Measurements from ENCODE around the gene ERO1B. TPM values are rescaled to one million over a fixed set of nuclear protein-coding genes. Genes with fewer than 3 reads are reported as not detected.
A peak's percentile ranks its signal among the peaks of the same experiment; 100 is the strongest.
"Not testable (repeated sequence)": the region's sequence is repeated elsewhere in the genome, so short reads cannot be mapped to it uniquely, and the experiment has no call there.

The ERO1B gene
- total RNA-seq (2014; rRNA removed; shearing (Covaris generic)) = 3.1 and 4.4 TPM in 2 replicates

- Histone ChIP-seq H3K27me3 (replicated peaks) (peaks cover 21% of the 10 kb centered on the region), H3K4me1 (replicated peaks) (peaks cover 8% of the 10 kb centered on the region; the same call in 1 of the 2 replicates), H3K9me3 (replicated peaks) (no peaks in the 10 kb centered on the region), H3K4me3 (peak within 1 kb of the TSS; percentile 66), H3K27ac (no peak within 1 kb of the TSS), H3K36me3 (no peaks in the 10 kb centered on the region)
- peak; percentile 79 to 94 for DNase-seq (ENCODE audit: low read depth in 1 of 2, low spot score in 2 of 2)
These were observed at the start of gene ERO1B for GRCh38 chr1:236281654-236282424. Gene ERO1B (minus strand): TSS chr1:236281958. CDS start chr1:236281783, 175 bp downstream.

GRCh38 chr1:236331412-236331811, 49.7 kb upstream of the ERO1B start:
- H3K4me1 ChIP-seq (replicated peaks) = not testable (repeated sequence)

GRCh38 chr1:236326432-236326831, 44.7 kb upstream of the ERO1B start:
- no peak overlapping the region for H3K27ac ChIP-seq
- H3K36me3 ChIP-seq = no peaks in the 10 kb centered on the region
- DNase-seq (ENCODE audit: low read depth in 1 of 2, low spot score in 2 of 2) = no peak
- no peaks in the 10 kb centered on the region for H3K27me3 ChIP-seq (replicated peaks)
- H3K4me3 ChIP-seq = no peak overlapping the region
- no peaks in the 10 kb centered on the region for H3K4me1 ChIP-seq (replicated peaks)
- H3K9me3 ChIP-seq (replicated peaks) = no peaks in the 10 kb centered on the region

More at GRCh38 chr1:236331412-236331811, 49.7 kb upstream of the ERO1B start:
- not testable (repeated sequence) for H3K27ac ChIP-seq; H3K4me3 ChIP-seq; DNase-seq (ENCODE audit: low read depth in 1 of 2, low spot score in 2 of 2); H3K9me3 ChIP-seq (replicated peaks); H3K27me3 ChIP-seq (replicated peaks); H3K36me3 ChIP-seq

GRCh38 chr1:236325567-236325966, 43.8 kb upstream of the ERO1B start:
- H3K9me3 ChIP-seq (replicated peaks) = no peaks in the 10 kb centered on the region
- H3K4me3 ChIP-seq = no peak overlapping the region
- H3K36me3 ChIP-seq = no peaks in the 10 kb centered on the region
- no peaks in the 10 kb centered on the region for H3K4me1 ChIP-seq (replicated peaks)
- no peaks in the 10 kb centered on the region for H3K27me3 ChIP-seq (replicated peaks)
- no peak for DNase-seq (ENCODE audit: low read depth in 1 of 2, low spot score in 2 of 2)
- H3K27ac ChIP-seq = no peak overlapping the region

GRCh38 chr1:236323819-236324411, 42.2 kb upstream of the ERO1B start:
- no peaks in the 10 kb centered on the region for H3K4me1 ChIP-seq (replicated peaks)
- H3K9me3 ChIP-seq (replicated peaks) = no peaks in the 10 kb centered on the region
- H3K4me3 ChIP-seq = no peak overlapping the region
- no peaks in the 10 kb centered on the region for H3K36me3 ChIP-seq
- no peak overlapping the region for H3K27ac ChIP-seq
- no peaks in the 10 kb centered on the region for H3K27me3 ChIP-seq (replicated peaks)
- no peak for DNase-seq (ENCODE audit: low read depth in 1 of 2, low spot score in 2 of 2)

- Histone ChIP-seq H3K27ac (no peak overlapping the region), H3K27me3 (replicated peaks) (no peaks in the 10 kb centered on the region), H3K4me1 (replicated peaks) (no peaks in the 10 kb centered on the region), H3K4me3 (no peak overlapping the region), H3K36me3 (no peaks in the 10 kb centered on the region), H3K9me3 (replicated peaks) (no peaks in the 10 kb centered on the region)
- DNase-seq (ENCODE audit: low read depth in 1 of 2, low spot score in 2 of 2) = no peak
These were observed 41.0 kb upstream of the ERO1B start for GRCh38 chr1:236322566-236323409.

GRCh38 chr1:236321101-236321500, 39.3 kb upstream of the ERO1B start:
- Histone ChIP-seq H3K4me3 (no peak overlapping the region), H3K9me3 (replicated peaks) (no peaks in the 10 kb centered on the region), H3K27ac (no peak overlapping the region), H3K4me1 (replicated peaks) (no peaks in the 10 kb centered on the region), H3K27me3 (replicated peaks) (no peaks in the 10 kb centered on the region), H3K36me3 (no peaks in the 10 kb centered on the region)
- DNase-seq (ENCODE audit: low read depth in 1 of 2, low spot score in 2 of 2) = no peak

GRCh38 chr1:236320671-236321070, 38.9 kb upstream of the ERO1B start:
- H3K4me3 ChIP-seq = no peak overlapping the region
- H3K9me3 ChIP-seq (replicated peaks) = no peaks in the 10 kb centered on the region
- no peak overlapping the region for H3K27ac ChIP-seq
- no peaks in the 10 kb centered on the region for H3K36me3 ChIP-seq
- no peaks in the 10 kb centered on the region for H3K27me3 ChIP-seq (replicated peaks)
- no peak for DNase-seq (ENCODE audit: low read depth in 1 of 2, low spot score in 2 of 2)
- H3K4me1 ChIP-seq (replicated peaks) = no peaks in the 10 kb centered on the region

GRCh38 chr1:236320214-236320613, 38.5 kb upstream of the ERO1B start:
- H3K36me3 ChIP-seq = no peaks in the 10 kb centered on the region
- no peak for DNase-seq (ENCODE audit: low read depth in 1 of 2, low spot score in 2 of 2)
- H3K27me3 ChIP-seq (replicated peaks) = no peaks in the 10 kb centered on the region
- H3K27ac ChIP-seq = no peak overlapping the region
- no peaks in the 10 kb centered on the region for H3K9me3 ChIP-seq (replicated peaks)
- H3K4me1 ChIP-seq (replicated peaks) = no peaks in the 10 kb centered on the region
- no peak overlapping the region for H3K4me3 ChIP-seq

GRCh38 chr1:236316437-236316836, 34.7 kb upstream of the ERO1B start:
- Histone ChIP-seq H3K27ac (no peak overlapping the region), H3K4me1 (replicated peaks) (no peaks in the 10 kb centered on the region), H3K36me3 (no peaks in the 10 kb centered on the region), H3K27me3 (replicated peaks) (no peaks in the 10 kb centered on the region), H3K9me3 (replicated peaks) (no peaks in the 10 kb centered on the region), H3K4me3 (no peak overlapping the region)
- no peak for DNase-seq (ENCODE audit: low read depth in 1 of 2, low spot score in 2 of 2)

GRCh38 chr1:236315518-236315917, 33.8 kb upstream of the ERO1B start:
- no peaks in the 10 kb centered on the region for H3K9me3 ChIP-seq (replicated peaks)
- DNase-seq (ENCODE audit: low read depth in 1 of 2, low spot score in 2 of 2) = no peak
- H3K36me3 ChIP-seq = no peaks in the 10 kb centered on the region
- H3K27ac ChIP-seq = no peak overlapping the region
- no peaks in the 10 kb centered on the region for H3K4me1 ChIP-seq (replicated peaks)
- H3K4me3 ChIP-seq = no peak overlapping the region
- H3K27me3 ChIP-seq (replicated peaks) = no peaks in the 10 kb centered on the region

GRCh38 chr1:236315092-236315491, 33.3 kb upstream of the ERO1B start:
- Histone ChIP-seq H3K27ac (no peak overlapping the region), H3K36me3 (no peaks in the 10 kb centered on the region), H3K4me3 (no peak overlapping the region), H3K9me3 (replicated peaks) (no peaks in the 10 kb centered on the region), H3K27me3 (replicated peaks) (no peaks in the 10 kb centered on the region), H3K4me1 (replicated peaks) (no peaks in the 10 kb centered on the region)
- no peak for DNase-seq (ENCODE audit: low read depth in 1 of 2, low spot score in 2 of 2)

GRCh38 chr1:236314050-236314449, 32.3 kb upstream of the ERO1B start:
- DNase-seq (ENCODE audit: low read depth in 1 of 2, low spot score in 2 of 2); H3K27ac ChIP-seq; H3K9me3 ChIP-seq (replicated peaks); H3K4me3 ChIP-seq; H3K27me3 ChIP-seq (replicated peaks); H3K4me1 ChIP-seq (replicated peaks); H3K36me3 ChIP-seq: not testable (repeated sequence)

- Histone ChIP-seq H3K27me3 (replicated peaks) (no peaks in the 10 kb centered on the region), H3K4me1 (replicated peaks) (no peaks in the 10 kb centered on the region), H3K27ac (no peak overlapping the region), H3K9me3 (replicated peaks) (no peaks in the 10 kb centered on the region), H3K4me3 (no peak overlapping the region), H3K36me3 (no peaks in the 10 kb centered on the region)
- no peak for DNase-seq (ENCODE audit: low read depth in 1 of 2, low spot score in 2 of 2)
These were observed 31.7 kb upstream of the ERO1B start for GRCh38 chr1:236313427-236313826.
